Measurements from ENCODE around the gene ARHGEF16.
A peak's percentile ranks its signal among the peaks of the same experiment; 100 is the strongest.

The ARHGEF16 gene

GRCh38 chr1:3453891-3454810 lies at the start of gene ARHGEF16:
TSS of gene ARHGEF16 (plus strand) at chr1:3454665. CDS start at chr1:3463085, 8,420 bp downstream.
- Histone ChIP-seq H3K9ac (ENCODE audit: low read depth, low read length) (peak within 1 kb of the TSS; percentile 67), H3K9me3 (ENCODE audit: control insufficient read depth, insufficient read depth, low read length) (no peaks in the 10 kb centered on the region), H3K4me1 (ENCODE audit: insufficient read depth, low read length) (peaks cover 9% of the 10 kb centered on the region; the same call in 1 of the 2 replicates), H3K36me3 (ENCODE audit: insufficient read depth, low read length) (no peaks in the 10 kb centered on the region)

GRCh38 chr1:3404801-3405200 lies 49.7 kb upstream of the ARHGEF16 start:
- Histone ChIP-seq H3K36me3 (ENCODE audit: insufficient read depth, low read length) (no peaks in the 10 kb centered on the region), H3K9ac (ENCODE audit: low read depth, low read length) (no peak overlapping the region), H3K9me3 (ENCODE audit: control insufficient read depth, insufficient read depth, low read length) (no peaks in the 10 kb centered on the region), H3K4me1 (ENCODE audit: insufficient read depth, low read length) (no peaks in the 10 kb centered on the region)

GRCh38 chr1:3405491-3405890 lies 49.0 kb upstream of the ARHGEF16 start:
- H3K36me3 ChIP-seq (ENCODE audit: insufficient read depth, low read length), result no peaks in the 10 kb centered on the region
- no peak overlapping the region for H3K9ac ChIP-seq (ENCODE audit: low read depth, low read length)
- no peaks in the 10 kb centered on the region for H3K9me3 ChIP-seq (ENCODE audit: control insufficient read depth, insufficient read depth, low read length)
- no peaks in the 10 kb centered on the region for H3K4me1 ChIP-seq (ENCODE audit: insufficient read depth, low read length)

- Histone ChIP-seq H3K9ac (ENCODE audit: low read depth, low read length) (no peak overlapping the region), H3K4me1 (ENCODE audit: insufficient read depth, low read length) (no peaks in the 10 kb centered on the region), H3K9me3 (ENCODE audit: control insufficient read depth, insufficient read depth, low read length) (no peaks in the 10 kb centered on the region), H3K36me3 (ENCODE audit: insufficient read depth, low read length) (no peaks in the 10 kb centered on the region)
Observed at GRCh38 chr1:3405974-3406867, 48.2 kb upstream of the ARHGEF16 start.

GRCh38 chr1:3407021-3407420 lies 47.4 kb upstream of the ARHGEF16 start:
- Histone ChIP-seq H3K4me1 (ENCODE audit: insufficient read depth, low read length) (no peaks in the 10 kb centered on the region), H3K9ac (ENCODE audit: low read depth, low read length) (no peak overlapping the region), H3K36me3 (ENCODE audit: insufficient read depth, low read length) (no peaks in the 10 kb centered on the region), H3K9me3 (ENCODE audit: control insufficient read depth, insufficient read depth, low read length) (no peaks in the 10 kb centered on the region)

- H3K36me3 ChIP-seq (ENCODE audit: insufficient read depth, low read length), result no peaks in the 10 kb centered on the region
- H3K9me3 ChIP-seq (ENCODE audit: control insufficient read depth, insufficient read depth, low read length), result no peaks in the 10 kb centered on the region
- no peaks in the 10 kb centered on the region for H3K4me1 ChIP-seq (ENCODE audit: insufficient read depth, low read length)
- H3K9ac ChIP-seq (ENCODE audit: low read depth, low read length), result no peak overlapping the region
Observed at GRCh38 chr1:3408751-3409266, 45.7 kb upstream of the ARHGEF16 start.

GRCh38 chr1:3409366-3410141 lies 44.9 kb upstream of the ARHGEF16 start:
- Histone ChIP-seq H3K36me3 (ENCODE audit: insufficient read depth, low read length) (no peaks in the 10 kb centered on the region), H3K4me1 (ENCODE audit: insufficient read depth, low read length) (no peaks in the 10 kb centered on the region), H3K9me3 (ENCODE audit: control insufficient read depth, insufficient read depth, low read length) (no peaks in the 10 kb centered on the region), H3K9ac (ENCODE audit: low read depth, low read length) (no peak overlapping the region)

- Histone ChIP-seq H3K4me1 (ENCODE audit: insufficient read depth, low read length) (no peaks in the 10 kb centered on the region), H3K36me3 (ENCODE audit: insufficient read depth, low read length) (no peaks in the 10 kb centered on the region), H3K9me3 (ENCODE audit: control insufficient read depth, insufficient read depth, low read length) (no peaks in the 10 kb centered on the region), H3K9ac (ENCODE audit: low read depth, low read length) (no peak overlapping the region)
Observed at GRCh38 chr1:3410142-3410925, 44.1 kb upstream of the ARHGEF16 start.

- H3K36me3 ChIP-seq (ENCODE audit: insufficient read depth, low read length), result no peaks in the 10 kb centered on the region
- H3K9ac ChIP-seq (ENCODE audit: low read depth, low read length), result no peak overlapping the region
- H3K9me3 ChIP-seq (ENCODE audit: control insufficient read depth, insufficient read depth, low read length), result no peaks in the 10 kb centered on the region; the same call in 1 of the 2 replicates
- H3K4me1 ChIP-seq (ENCODE audit: insufficient read depth, low read length), result no peaks in the 10 kb centered on the region
Observed at GRCh38 chr1:3411806-3412205, 42.7 kb upstream of the ARHGEF16 start.

GRCh38 chr1:3412376-3412775 lies 42.1 kb upstream of the ARHGEF16 start:
- H3K9me3 ChIP-seq (ENCODE audit: control insufficient read depth, insufficient read depth, low read length), result peaks cover 5% of the 10 kb centered on the region; the same call in 1 of the 2 replicates
- no peak overlapping the region for H3K9ac ChIP-seq (ENCODE audit: low read depth, low read length)
- no peaks in the 10 kb centered on the region for H3K36me3 ChIP-seq (ENCODE audit: insufficient read depth, low read length)
- no peaks in the 10 kb centered on the region for H3K4me1 ChIP-seq (ENCODE audit: insufficient read depth, low read length)

GRCh38 chr1:3413975-3414710 lies 40.3 kb upstream of the ARHGEF16 start:
- H3K36me3 ChIP-seq (ENCODE audit: insufficient read depth, low read length), result no peaks in the 10 kb centered on the region
- peaks cover 7% of the 10 kb centered on the region; the same call in 1 of the 2 replicates for H3K9me3 ChIP-seq (ENCODE audit: control insufficient read depth, insufficient read depth, low read length)
- H3K4me1 ChIP-seq (ENCODE audit: insufficient read depth, low read length), result no peaks in the 10 kb centered on the region
- no peak overlapping the region for H3K9ac ChIP-seq (ENCODE audit: low read depth, low read length)

- H3K4me1 ChIP-seq (ENCODE audit: insufficient read depth, low read length), result no peaks in the 10 kb centered on the region
- H3K9me3 ChIP-seq (ENCODE audit: control insufficient read depth, insufficient read depth, low read length), result peaks cover 7% of the 10 kb centered on the region; the same call in 1 of the 2 replicates
- H3K9ac ChIP-seq (ENCODE audit: low read depth, low read length), result no peak overlapping the region
- no peaks in the 10 kb centered on the region for H3K36me3 ChIP-seq (ENCODE audit: insufficient read depth, low read length)
Observed at GRCh38 chr1:3415260-3416090, 39.0 kb upstream of the ARHGEF16 start.
